Fibroblast of the aortic adventitia (primary cell): Measurements from ENCODE around the gene LIMS2. TPM values are rescaled to one million over a fixed set of nuclear protein-coding genes. Genes with fewer than 3 reads are reported as not detected.
A peak's percentile ranks its signal among the peaks of the same experiment; 100 is the strongest.

Source experiments
- DNase-seq: peaks from one replicate; pipeline ENCODE4 v3.0.0-alpha.2; 2010; ENCODE audit warnings: low read depth
- H3K4me3 ChIP-seq: 2 replicates; pipeline ENCODE4 v1.5.1; 2011; ENCODE audit warnings: low read depth, mild to moderate bottlenecking, control low read depth, low read length, moderate library complexity
- total RNA-seq: library from RNA; depleted of rRNA; stranded (reverse); fragments of >200 nt; gene quantifications from 2 replicates; pipeline ENCODE4 v1.2.3, GENCODE V29; 2012; ENCODE audit warnings: low replicate concordance
- TF ChIP-seq, protein P1 (sequence below): IDR thresholded peaks from 2 replicates; pipeline ENCODE4 v1.5.1; 2011; ENCODE audit warnings: mild to moderate bottlenecking, low read length, control low read depth, inconsistent platforms; ENCODE audit not compliant: insufficient read depth

Gene LIMS2
- total RNA-seq, 1 donor = 7.8 TPM

DNA sequence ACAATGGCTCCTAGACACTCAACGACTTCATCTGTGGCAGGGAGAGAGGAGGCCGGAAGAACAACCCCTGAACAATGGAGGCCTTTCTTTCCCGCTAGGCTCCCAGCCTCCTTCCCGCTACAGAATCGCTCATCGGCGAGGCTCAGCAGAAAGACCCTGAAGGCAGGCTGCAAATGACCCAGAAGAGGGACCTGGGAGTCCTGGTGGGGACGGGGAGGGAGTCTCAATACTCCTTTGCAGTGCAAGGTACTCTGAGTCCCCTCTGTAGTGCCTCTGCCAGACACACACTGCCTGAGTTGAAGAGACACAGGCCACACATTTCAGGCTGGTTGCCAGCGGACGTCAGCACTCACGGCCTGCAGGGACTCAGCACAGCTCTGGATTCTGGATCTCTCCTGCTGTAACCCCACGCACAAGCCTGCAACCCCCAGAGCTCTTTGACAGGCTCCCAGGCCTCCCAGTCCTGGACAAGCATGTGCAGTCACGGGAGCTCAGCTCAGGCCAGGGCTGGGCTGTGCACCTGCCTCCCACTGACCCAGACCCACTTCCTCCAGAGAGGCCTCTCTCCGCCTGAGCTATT lies 23.3 kb downstream of the LIMS2 start:
- DNase-seq = peak; percentile 40
- no peak overlapping the region for H3K4me3 ChIP-seq
- TF ChIP-seq, protein P1, sequence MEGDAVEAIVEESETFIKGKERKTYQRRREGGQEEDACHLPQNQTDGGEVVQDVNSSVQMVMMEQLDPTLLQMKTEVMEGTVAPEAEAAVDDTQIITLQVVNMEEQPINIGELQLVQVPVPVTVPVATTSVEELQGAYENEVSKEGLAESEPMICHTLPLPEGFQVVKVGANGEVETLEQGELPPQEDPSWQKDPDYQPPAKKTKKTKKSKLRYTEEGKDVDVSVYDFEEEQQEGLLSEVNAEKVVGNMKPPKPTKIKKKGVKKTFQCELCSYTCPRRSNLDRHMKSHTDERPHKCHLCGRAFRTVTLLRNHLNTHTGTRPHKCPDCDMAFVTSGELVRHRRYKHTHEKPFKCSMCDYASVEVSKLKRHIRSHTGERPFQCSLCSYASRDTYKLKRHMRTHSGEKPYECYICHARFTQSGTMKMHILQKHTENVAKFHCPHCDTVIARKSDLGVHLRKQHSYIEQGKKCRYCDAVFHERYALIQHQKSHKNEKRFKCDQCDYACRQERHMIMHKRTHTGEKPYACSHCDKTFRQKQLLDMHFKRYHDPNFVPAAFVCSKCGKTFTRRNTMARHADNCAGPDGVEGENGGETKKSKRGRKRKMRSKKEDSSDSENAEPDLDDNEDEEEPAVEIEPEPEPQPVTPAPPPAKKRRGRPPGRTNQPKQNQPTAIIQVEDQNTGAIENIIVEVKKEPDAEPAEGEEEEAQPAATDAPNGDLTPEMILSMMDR = no peak

- H3K4me3 ChIP-seq = no peak overlapping the region
- TF ChIP-seq, protein P1 = no peak
- no peak for DNase-seq
Observed at GRCh38 chr2:127651381-127651809, 23.9 kb downstream of the LIMS2 start.

- TF ChIP-seq, protein P1 = no peak
- no peak overlapping the region for H3K4me3 ChIP-seq
- DNase-seq = peak; percentile 26
Observed at GRCh38 chr2:127650785-127651380, 24.4 kb downstream of the LIMS2 start.

DNA sequence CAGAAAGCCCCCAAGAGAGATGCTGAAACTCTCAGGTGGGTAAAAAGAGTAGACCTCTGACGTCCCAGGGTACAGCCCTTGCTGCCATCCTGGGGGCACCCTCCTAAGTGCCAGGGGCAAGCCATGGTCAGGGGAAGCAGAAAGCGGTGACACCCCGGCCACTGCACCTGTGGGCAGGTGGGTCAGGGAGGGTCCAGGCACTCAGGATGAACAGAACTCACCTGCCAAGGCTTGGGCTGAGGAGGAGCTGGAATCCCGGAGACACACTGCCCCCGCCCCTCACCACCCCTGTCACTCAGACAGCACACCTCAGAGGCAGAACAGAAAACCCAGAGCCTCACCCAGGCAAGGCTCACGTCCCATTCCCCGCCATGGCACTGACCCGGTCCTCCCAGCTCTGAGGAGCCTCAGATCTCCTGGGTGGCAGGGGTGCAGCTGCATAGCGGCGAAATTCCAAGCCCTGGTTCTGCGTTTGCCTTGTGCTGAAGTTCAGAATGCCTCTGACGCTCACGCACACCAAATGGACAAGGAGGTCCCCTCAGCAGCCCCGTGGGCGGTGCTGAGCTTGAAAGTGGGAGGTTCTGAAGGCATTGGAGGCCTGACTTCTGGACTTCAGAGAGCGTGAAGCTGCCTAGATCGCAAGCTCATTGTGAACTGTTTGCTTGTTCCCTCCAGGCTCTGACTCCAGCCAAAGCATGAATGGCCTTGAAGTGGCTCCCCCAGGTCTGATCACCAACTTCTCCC lies 25.1 kb downstream of the LIMS2 start:
- H3K4me3 ChIP-seq = no peak overlapping the region
- TF ChIP-seq, protein P1 = no peak
- DNase-seq = no peak

GRCh38 chr2:127649684-127650040 lies 25.7 kb downstream of the LIMS2 start:
- peak; percentile 89 for DNase-seq
- TF ChIP-seq, protein P1 = peak; percentile 90
- H3K4me3 ChIP-seq = no peak overlapping the region

DNA sequence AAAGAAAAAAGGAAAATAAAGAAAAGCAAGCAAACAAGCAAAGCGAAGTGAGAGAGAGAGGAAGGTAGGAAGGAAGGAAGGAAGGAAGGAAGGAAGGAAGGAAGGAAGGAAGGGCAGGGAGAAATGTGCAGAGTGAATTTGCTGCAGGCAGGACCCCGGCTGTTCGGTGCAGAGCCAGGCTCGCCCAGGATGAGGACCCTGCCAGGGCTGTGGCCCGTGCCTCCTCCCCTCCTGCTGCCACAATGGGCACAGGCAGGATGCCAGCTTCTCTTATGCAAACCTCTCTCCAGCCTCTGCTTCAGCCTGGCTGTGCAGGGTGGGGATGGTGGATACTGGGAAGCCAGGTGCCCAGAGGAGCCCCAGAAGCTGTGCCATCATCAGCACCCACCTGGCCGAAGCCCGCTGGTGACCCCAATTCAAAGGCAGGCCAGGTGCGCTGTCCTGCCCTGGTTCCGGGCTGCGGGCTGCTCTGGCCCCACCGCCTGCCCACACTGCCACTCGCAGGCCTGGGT lies 26.2 kb downstream of the LIMS2 start:
- no peak for DNase-seq
- no peak overlapping the region for H3K4me3 ChIP-seq
- TF ChIP-seq, protein P1 = no peak
